Activated naive CD8-positive, alpha-beta T cell treated with anti-CD3 and anti-CD28 coated beads, Interleukin-2, amount 50 U/mL, for 24 hours (primary cell): ENCODE results near the gene ENPP3.

ENCODE experiments used
- ATAC-seq: fragments of 150-1000 bp; cut with Tn5 transposase; one replicate; pipeline ENCODE4 v1.10.0; 2021
- DNase-seq: peaks from one replicate; pipeline ENCODE4 v3.0.0; 2021
- H3K27ac Mint-ChIP-seq: one replicate; pipeline ENCODE4 v1.8.0; 2021; ENCODE audit warnings: mild to moderate bottlenecking, mixed read lengths
- H3K27me3 Mint-ChIP-seq: one replicate; pipeline ENCODE4 v1.8.0; 2021; ENCODE audit warnings: mixed read lengths
- H3K36me3 Mint-ChIP-seq: one replicate; pipeline ENCODE4 v1.8.0; 2021; ENCODE audit warnings: low read depth, mixed read lengths
- H3K4me1 Mint-ChIP-seq: one replicate; pipeline ENCODE4 v1.8.0; 2021; ENCODE audit warnings: mixed read lengths
- H3K4me3 Mint-ChIP-seq: one replicate; pipeline ENCODE4 v1.8.0; 2021; ENCODE audit warnings: mild to moderate bottlenecking, moderate library complexity, mixed read lengths
- H3K9me3 Mint-ChIP-seq: one replicate; pipeline ENCODE4 v1.8.0; 2021; ENCODE audit warnings: mixed read lengths

The ENPP3 gene

GRCh38 chr6:131631625-131632289 is 5.3 kb upstream of the ENPP3 start:
- Mint-ChIP-seq H3K27me3 (no peaks in the 10 kb centered on the region), H3K4me3 (no peak overlapping the region), H3K36me3 (no peaks in the 10 kb centered on the region), H3K27ac (no peak overlapping the region), H3K4me1 (peaks cover 28% of the 10 kb centered on the region), H3K9me3 (no peaks in the 10 kb centered on the region)
- ATAC-seq (no peak), DNase-seq (no peak)

- no peak for DNase-seq
- H3K27me3 Mint-ChIP-seq = peaks cover 2% of the 10 kb centered on the region
Measured at GRCh38 chr6:131635384-131636340, 1.4 kb upstream of the ENPP3 start.

GRCh38 chr6:131638013-131638412 is 911 bp downstream of the ENPP3 start:
- no peak for ATAC-seq
- Mint-ChIP-seq H3K27ac (no peak overlapping the region), H3K4me3 (no peak overlapping the region), H3K36me3 (no peaks in the 10 kb centered on the region), H3K9me3 (no peaks in the 10 kb centered on the region), H3K4me1 (peaks cover 9% of the 10 kb centered on the region), H3K27me3 (peaks cover 2% of the 10 kb centered on the region)
- no peak for DNase-seq

More at GRCh38 chr6:131635384-131636340, 1.4 kb upstream of the ENPP3 start:
- H3K36me3 Mint-ChIP-seq = no peaks in the 10 kb centered on the region
- H3K9me3 Mint-ChIP-seq = no peaks in the 10 kb centered on the region
- no peak for ATAC-seq
- no peak overlapping the region for H3K27ac Mint-ChIP-seq
- peaks cover 7% of the 10 kb centered on the region for H3K4me1 Mint-ChIP-seq
- no peak overlapping the region for H3K4me3 Mint-ChIP-seq

GRCh38 chr6:131640100-131640499 is 3.0 kb downstream of the ENPP3 start:
- ATAC-seq (peak; percentile 90), DNase-seq (no peak)
- peaks cover 9% of the 10 kb centered on the region for H3K4me1 Mint-ChIP-seq
- no peak overlapping the region for H3K4me3 Mint-ChIP-seq
- no peaks in the 10 kb centered on the region for H3K9me3 Mint-ChIP-seq
- no peak overlapping the region for H3K27ac Mint-ChIP-seq
- no peaks in the 10 kb centered on the region for H3K36me3 Mint-ChIP-seq
- peaks cover 2% of the 10 kb centered on the region for H3K27me3 Mint-ChIP-seq

- no peaks in the 10 kb centered on the region for H3K9me3 Mint-ChIP-seq
- no peak for ATAC-seq
- H3K4me3 Mint-ChIP-seq = no peak overlapping the region
- H3K4me1 Mint-ChIP-seq = peaks cover 9% of the 10 kb centered on the region
- no peak overlapping the region for H3K27ac Mint-ChIP-seq
- H3K27me3 Mint-ChIP-seq = peaks cover 2% of the 10 kb centered on the region
- DNase-seq = no peak
- no peaks in the 10 kb centered on the region for H3K36me3 Mint-ChIP-seq
Measured at GRCh38 chr6:131640576-131640975, 3.5 kb downstream of the ENPP3 start.

- no peak overlapping the region for H3K4me3 Mint-ChIP-seq
- H3K4me1 Mint-ChIP-seq = peaks cover 9% of the 10 kb centered on the region
- no peaks in the 10 kb centered on the region for H3K9me3 Mint-ChIP-seq
- H3K27ac Mint-ChIP-seq = no peak overlapping the region
- H3K36me3 Mint-ChIP-seq = no peaks in the 10 kb centered on the region
- H3K27me3 Mint-ChIP-seq = peaks cover 2% of the 10 kb centered on the region
- no peak for ATAC-seq
- DNase-seq = no peak
Measured at GRCh38 chr6:131641554-131641953, 4.5 kb downstream of the ENPP3 start.

GRCh38 chr6:131642565-131642964 is 5.5 kb downstream of the ENPP3 start:
- ATAC-seq (no peak), DNase-seq (no peak)
- Mint-ChIP-seq H3K4me1 (peaks cover 9% of the 10 kb centered on the region), H3K27me3 (peaks cover 2% of the 10 kb centered on the region), H3K9me3 (no peaks in the 10 kb centered on the region), H3K27ac (no peak overlapping the region), H3K4me3 (no peak overlapping the region), H3K36me3 (no peaks in the 10 kb centered on the region)

- ATAC-seq (no peak), DNase-seq (no peak)
- H3K4me3 Mint-ChIP-seq = no peak overlapping the region
- no peak overlapping the region for H3K27ac Mint-ChIP-seq
- no peaks in the 10 kb centered on the region for H3K27me3 Mint-ChIP-seq
- no peaks in the 10 kb centered on the region for H3K9me3 Mint-ChIP-seq
- peaks cover 9% of the 10 kb centered on the region for H3K4me1 Mint-ChIP-seq
- no peaks in the 10 kb centered on the region for H3K36me3 Mint-ChIP-seq
Measured at GRCh38 chr6:131642987-131643611, 6.0 kb downstream of the ENPP3 start.

GRCh38 chr6:131643855-131644460 is 6.9 kb downstream of the ENPP3 start:
- ATAC-seq = no peak
- Mint-ChIP-seq H3K36me3 (no peaks in the 10 kb centered on the region), H3K9me3 (no peaks in the 10 kb centered on the region), H3K27me3 (no peaks in the 10 kb centered on the region), H3K4me1 (peaks cover 9% of the 10 kb centered on the region), H3K4me3 (no peak overlapping the region), H3K27ac (no peak overlapping the region)
- DNase-seq = no peak

GRCh38 chr6:131644921-131645320 is 7.8 kb downstream of the ENPP3 start:
- Mint-ChIP-seq H3K9me3 (no peaks in the 10 kb centered on the region), H3K4me1 (peaks cover 9% of the 10 kb centered on the region), H3K4me3 (no peak overlapping the region), H3K27me3 (no peaks in the 10 kb centered on the region), H3K27ac (no peak overlapping the region), H3K36me3 (no peaks in the 10 kb centered on the region)
- ATAC-seq (no peak), DNase-seq (no peak)

- no peaks in the 10 kb centered on the region for H3K9me3 Mint-ChIP-seq
- DNase-seq (no peak), ATAC-seq (no peak)
- no peak overlapping the region for H3K27ac Mint-ChIP-seq
- H3K27me3 Mint-ChIP-seq = no peaks in the 10 kb centered on the region
- no peaks in the 10 kb centered on the region for H3K36me3 Mint-ChIP-seq
- H3K4me1 Mint-ChIP-seq = peaks cover 3% of the 10 kb centered on the region
- no peak overlapping the region for H3K4me3 Mint-ChIP-seq
Measured at GRCh38 chr6:131645846-131646245, 8.7 kb downstream of the ENPP3 start.

- Mint-ChIP-seq H3K4me3 (no peak overlapping the region), H3K9me3 (no peaks in the 10 kb centered on the region), H3K4me1 (peaks cover 3% of the 10 kb centered on the region), H3K27me3 (no peaks in the 10 kb centered on the region), H3K27ac (no peak overlapping the region), H3K36me3 (no peaks in the 10 kb centered on the region)
- ATAC-seq (no peak), DNase-seq (no peak)
Measured at GRCh38 chr6:131646249-131646670, 9.2 kb downstream of the ENPP3 start.

- no peaks in the 10 kb centered on the region for H3K9me3 Mint-ChIP-seq
- no peak for DNase-seq
- ATAC-seq = no peak
- H3K4me1 Mint-ChIP-seq = no peaks in the 10 kb centered on the region
- H3K4me3 Mint-ChIP-seq = no peak overlapping the region
- no peaks in the 10 kb centered on the region for H3K27me3 Mint-ChIP-seq
- no peak overlapping the region for H3K27ac Mint-ChIP-seq
- no peaks in the 10 kb centered on the region for H3K36me3 Mint-ChIP-seq
Measured at GRCh38 chr6:131651782-131652181, 14.7 kb downstream of the ENPP3 start.

- ATAC-seq (no peak), DNase-seq (no peak)
- no peaks in the 10 kb centered on the region for H3K9me3 Mint-ChIP-seq
- no peak overlapping the region for H3K27ac Mint-ChIP-seq
- H3K4me3 Mint-ChIP-seq = no peak overlapping the region
- no peaks in the 10 kb centered on the region for H3K36me3 Mint-ChIP-seq
- H3K4me1 Mint-ChIP-seq = no peaks in the 10 kb centered on the region
- no peaks in the 10 kb centered on the region for H3K27me3 Mint-ChIP-seq
Measured at GRCh38 chr6:131652472-131652871, 15.4 kb downstream of the ENPP3 start.
